COLO668 (cell line): ENCODE measurements around the gene FAHD2A.
"Not testable (repeated sequence)": the region's sequence is repeated elsewhere in the genome, so short reads cannot be mapped to it uniquely, and the experiment has no call there.

Experiments
- DNase-seq: peaks from one replicate; lab custom pipeline; 2025; ENCODE audit not compliant: unreplicated experiment; lab: John Stamatoyannopoulos, UW

The FAHD2A gene

GRCh38 chr2:95389245-95390119, 13.0 kb upstream of the FAHD2A start:
- DNase-seq: peak; percentile 31

- DNase-seq: no peak
Measured at GRCh38 chr2:95390272-95390880, 12.1 kb upstream of the FAHD2A start.

GRCh38 chr2:95390881-95391321, 11.6 kb upstream of the FAHD2A start:
- DNase-seq: no peak

GRCh38 chr2:95391641-95392310, 10.7 kb upstream of the FAHD2A start:
- DNase-seq: no peak

GRCh38 chr2:95392320-95392719, 10.2 kb upstream of the FAHD2A start:
- no peak for DNase-seq

- DNase-seq: no peak
Measured at GRCh38 chr2:95392730-95393455, 9.6 kb upstream of the FAHD2A start.

GRCh38 chr2:95393901-95394300, 8.6 kb upstream of the FAHD2A start:
- DNase-seq: no peak

GRCh38 chr2:95399061-95399460, 3.4 kb upstream of the FAHD2A start:
- no peak for DNase-seq

GRCh38 chr2:95401480-95401879, 1.0 kb upstream of the FAHD2A start:
- DNase-seq: no peak

- peak; percentile 46 for DNase-seq
Measured at GRCh38 chr2:95402004-95402369, 521 bp upstream of the FAHD2A start.

- DNase-seq: peak; percentile 21
Measured at GRCh38 chr2:95403204-95403721, 755 bp downstream of the FAHD2A start.

GRCh38 chr2:95403824-95404223, 1.3 kb downstream of the FAHD2A start:
- DNase-seq: not testable (repeated sequence)

GRCh38 chr2:95404676-95405075, 2.2 kb downstream of the FAHD2A start:
- not testable (repeated sequence) for DNase-seq

- DNase-seq: not testable (repeated sequence)
Measured at GRCh38 chr2:95411239-95411638, 8.7 kb downstream of the FAHD2A start.

GRCh38 chr2:95414015-95414594, 11.6 kb downstream of the FAHD2A start:
- DNase-seq: peak; percentile 72

- DNase-seq: not testable (repeated sequence)
Measured at GRCh38 chr2:95415138-95415537, 12.6 kb downstream of the FAHD2A start.

- DNase-seq: not testable (repeated sequence)
Measured at GRCh38 chr2:95415561-95415960, 13.1 kb downstream of the FAHD2A start.

- not testable (repeated sequence) for DNase-seq
Measured at GRCh38 chr2:95427196-95427867, 24.8 kb downstream of the FAHD2A start.

GRCh38 chr2:95429748-95430467, 27.4 kb downstream of the FAHD2A start:
- DNase-seq: not testable (repeated sequence)
